K562 (cell line): ENCODE measurements around the gene INPP5D. TPM values are rescaled to one million over a fixed set of nuclear protein-coding genes. Genes with fewer than 3 reads are reported as not detected.
A peak's percentile ranks its signal among the peaks of the same experiment; 100 is the strongest.

Experiments used
- ATAC-seq: fragments of 200-7000 bp; cut with Tn5 transposase; 3 replicates; pipeline ENCODE4 v1.9.1; 2020; ENCODE audit warnings: moderate library complexity
- BruUV-seq: library from RNA; stranded (reverse); fragments of 400-500 nt; replicated peaks from 2 replicates; lab custom pipeline; 2021; lab: Mats Ljungman, UMichigan
- CTCF ChIA-PET: fragments of 300-600 bp; formaldehyde crosslinking; extraction: SDS; loops from one replicate; lab custom pipeline; 2021; ENCODE audit warnings: low intra/inter-chr PET ratio; lab: Yijun Ruan, JAX
- POLR2A ChIA-PET: fragments of 300-600, 350-650 bp; sonication (Branson Sonifier 250); formaldehyde crosslinking; extraction: SDS; loops from one replicate; lab custom pipeline; 2021; ENCODE audit warnings: antibody characterized with exemption, inconsistent platforms; lab: Yijun Ruan, JAX
- DNase-seq, 4 experiments: peaks; one replicate each; pipeline versions ENCODE4 v3.0.0 to v3.0.0-alpha.2; 2011 to 2018; ENCODE audit warnings: low spot score in 3 of 4, mixed read lengths in 3 of 4; ENCODE audit errors: extremely low read depth in 1 of 4
- FAIRE-seq: peaks from 2 replicates; lab custom pipeline; 2011; peaks lifted over from hg19 to GRCh38; lab: Jason Lieb, UNC
- H2AFZ ChIP-seq: 2 replicates; pipeline ENCODE4 v1.6.0; 2011; ENCODE audit warnings: low read depth, low read length, control low read depth, inconsistent platforms
- H3K27ac ChIP-seq: fragments of 200-600 bp; 3 replicates; pipeline ENCODE4 v1.8.0; 2011; ENCODE audit warnings: low read depth, mild to moderate bottlenecking, control low read depth, inconsistent platforms, low read length, moderate library complexity, mixed read lengths; ENCODE audit errors: extremely low read depth
- H3K27me3 ChIP-seq, 2 experiments: fragments of 300-600 bp in 1 of 2; 2 replicates in 1 of 2; 3 replicates in 1 of 2; pipeline versions ENCODE4 v1.6.0 to v1.8.0; 2011; ENCODE audit warnings: inconsistent platforms in 2 of 2, low read length in 2 of 2, mild to moderate bottlenecking in 1 of 2, mixed read lengths in 1 of 2, moderate library complexity in 1 of 2; ENCODE audit not compliant: control insufficient read depth in 2 of 2, insufficient read depth in 2 of 2
- H3K36me3 ChIP-seq: fragments of 300-600 bp; 3 replicates; pipeline ENCODE4 v1.8.0; 2011; ENCODE audit warnings: mild to moderate bottlenecking, low read length, inconsistent platforms; ENCODE audit not compliant: control insufficient read depth, insufficient read depth
- H3K4me1 ChIP-seq, 2 experiments: fragments of 200-600 bp in 1 of 2; replicated peaks in 1 of 2; 2 replicates in 1 of 2; 3 replicates in 1 of 2; pipeline versions ENCODE4 v1.5.1 to v1.8.0; 2011; ENCODE audit warnings: inconsistent platforms in 2 of 2, low read length in 2 of 2, mild to moderate bottlenecking in 1 of 2, mixed read lengths in 1 of 2, moderate library complexity in 1 of 2; ENCODE audit not compliant: control insufficient read depth in 2 of 2, insufficient read depth in 2 of 2
- H3K4me2 ChIP-seq: 2 replicates; pipeline ENCODE4 v1.6.1; 2011; ENCODE audit warnings: low read length, control low read depth, inconsistent platforms, mixed read lengths; ENCODE audit not compliant: insufficient read depth
- H3K4me3 ChIP-seq: fragments of 200-600 bp; sonication (generic), shearing (Covaris generic); 2 replicates; pipeline ENCODE4 v1.5.1; 2016; ENCODE audit warnings: control low read depth, inconsistent platforms
- H3K79me2 ChIP-seq: fragments of 200-600 bp; 3 replicates; pipeline ENCODE4 v1.8.0; 2011; ENCODE audit warnings: low read length, inconsistent platforms; ENCODE audit not compliant: control insufficient read depth, insufficient read depth
- H3K9ac ChIP-seq, 2 experiments: 2 replicates each; pipeline versions ENCODE4 v1.6.0 to v1.6.1; 2011; ENCODE audit warnings: low read depth in 2 of 2, low read length in 2 of 2, control low read depth in 1 of 2, inconsistent platforms in 1 of 2, mild to moderate bottlenecking in 1 of 2, mixed read lengths in 1 of 2; ENCODE audit not compliant: insufficient read depth in 1 of 2
- H3K9me1 ChIP-seq: one replicate; pipeline ENCODE4 v1.6.0; 2011; ENCODE audit warnings: inconsistent platforms, mild to moderate bottlenecking, low read length, moderate library complexity; ENCODE audit not compliant: control insufficient read depth, insufficient read depth
- H3K9me3 ChIP-seq: replicated peaks from 2 replicates; pipeline ENCODE4 v1.5.1; 2011; ENCODE audit warnings: low read depth, low read length, inconsistent platforms; ENCODE audit not compliant: control insufficient read depth, insufficient read depth
- H4K20me1 ChIP-seq: replicated peaks from 2 replicates; pipeline ENCODE4 v1.6.1; 2011; ENCODE audit warnings: low read length, inconsistent platforms, mixed read lengths; ENCODE audit not compliant: control insufficient read depth, insufficient read depth
- ATF1 ChIP-seq, 2 experiments: fragments of 450-650 bp in 1 of 2; IDR thresholded peaks; 2 replicates each; pipeline ENCODE4 v1.6.1; 2016; ENCODE audit warnings: missing compliant biosample characterization in 1 of 2, missing genetic modification characterization in 1 of 2
- CBX3 ChIP-seq, 2 experiments: IDR thresholded peaks; 1 replicate in 1 of 2; 2 replicates in 1 of 2; pipeline ENCODE4 v1.6.1; 2012; ENCODE audit warnings: inconsistent platforms in 2 of 2, low read length in 2 of 2, borderline replicate concordance in 1 of 2, control low read depth in 1 of 2
- FOXA1 ChIP-seq: fragments of 450-650 bp; IDR thresholded peaks from 2 replicates; pipeline ENCODE4 v1.6.1; 2016; ENCODE audit warnings: mild to moderate bottlenecking, borderline replicate concordance
- KLF10 ChIP-seq: fragments of 250-450 bp; sonication (Bioruptor Pico); IDR thresholded peaks from 2 replicates; pipeline ENCODE4 v1.6.1; 2021; ENCODE audit warnings: matching md5 sums
- MAFF ChIP-seq: IDR thresholded peaks from 2 replicates; pipeline ENCODE4 v1.6.1; 2012; ENCODE audit warnings: low read length, improper control_type of control experiment
- SPI1 ChIP-seq: IDR thresholded peaks from 2 replicates; pipeline ENCODE4 v1.6.1; 2011; ENCODE audit warnings: low read depth, low read length, control low read depth, borderline replicate concordance
- TARDBP ChIP-seq: fragments of 450-650 bp; IDR thresholded peaks from 2 replicates; pipeline ENCODE4 v1.6.1; 2016
- ZFP30 ChIP-seq: fragments of 250-450 bp; sonication (Bioruptor Pico); IDR thresholded peaks from 2 replicates; pipeline ENCODE4 v1.8.0; 2022; ENCODE audit warnings: moderate library complexity, mild to moderate bottlenecking, inconsistent platforms, borderline replicate concordance
- ZFX ChIP-seq: sonication (generic); formaldehyde crosslinking; IDR thresholded peaks from 2 replicates; pipeline ENCODE4 v1.8.0; 2022; ENCODE audit warnings: mild to moderate bottlenecking, missing genetic modification reagents, moderate library complexity
- ZNF253 ChIP-seq: fragments of 250-450 bp; sonication (Bioruptor Pico); conservative IDR thresholded peaks from 2 replicates; pipeline ENCODE4 v1.6.1; 2021; ENCODE audit warnings: mild to moderate bottlenecking
- WGBS: fragments of 100-300 bp; shearing (Covaris generic); methylation state at CpG from one replicate; pipeline ENCODE4 v1.1.6; 2016; ENCODE audit warnings: low coverage, mixed read lengths; ENCODE audit not compliant: insufficient coverage; ENCODE audit errors: missing lambda C conversion rate; 5-methylcytosine and 5-hydroxymethylcytosine counted together
- in situ Hi-C: fragments of 300-500 bp; cut with MboI; formaldehyde crosslinking; loops from 4 replicates; pipeline ENCODE4 v1.15.0; 2018; ENCODE audit warnings: inconsistent platforms, mixed read lengths
- intact Hi-C: fragments of 100-400 bp; cut with micrococcal nuclease; formaldehyde crosslinking; loops from 2 replicates; pipeline ENCODE4 v1.14.2; 2022
- polyA plus RNA-seq, 8 experiments: library from polyadenylated mRNA; depleted of rRNA in 4 of 8; stranded (reverse) in 5 of 8; unstranded in 3 of 8; fragments of >200 nt; fragmentation: Nextera tagmentation in 2 of 8; fragmentation: Illumina TruSeq in 1 of 8; extraction: Ambion mirVana in 2 of 8; extraction: Trizol in 1 of 8; gene quantifications; 2 replicates each; pipeline versions ENCODE4 v1.2.1 to v1.2.3, GENCODE V29; 2011 to 2014; ENCODE audit warnings: inconsistent platforms in 1 of 8, missing spikeins in 1 of 8
- total RNA-seq, 7 experiments: library from RNA; depleted of rRNA in 6 of 7; stranded (reverse); fragments of >200 nt in 6 of 7; fragmentation: Illumina TruSeq in 2 of 7; extraction: Trizol in 2 of 7; gene quantifications; 2 replicates each; pipeline versions ENCODE4 v1.2.1 to v1.2.3, GENCODE V29; 2011 to 2021; ENCODE audit warnings: low replicate concordance in 1 of 7

Gene INPP5D
- total and polyA plus RNA-seq, 9 of the 15 experiments (the other 6 are each of a cell fraction or from before 2014, with no cell fraction given), result 0.55 to 6.2 (median 2.2) TPM

DNA sequence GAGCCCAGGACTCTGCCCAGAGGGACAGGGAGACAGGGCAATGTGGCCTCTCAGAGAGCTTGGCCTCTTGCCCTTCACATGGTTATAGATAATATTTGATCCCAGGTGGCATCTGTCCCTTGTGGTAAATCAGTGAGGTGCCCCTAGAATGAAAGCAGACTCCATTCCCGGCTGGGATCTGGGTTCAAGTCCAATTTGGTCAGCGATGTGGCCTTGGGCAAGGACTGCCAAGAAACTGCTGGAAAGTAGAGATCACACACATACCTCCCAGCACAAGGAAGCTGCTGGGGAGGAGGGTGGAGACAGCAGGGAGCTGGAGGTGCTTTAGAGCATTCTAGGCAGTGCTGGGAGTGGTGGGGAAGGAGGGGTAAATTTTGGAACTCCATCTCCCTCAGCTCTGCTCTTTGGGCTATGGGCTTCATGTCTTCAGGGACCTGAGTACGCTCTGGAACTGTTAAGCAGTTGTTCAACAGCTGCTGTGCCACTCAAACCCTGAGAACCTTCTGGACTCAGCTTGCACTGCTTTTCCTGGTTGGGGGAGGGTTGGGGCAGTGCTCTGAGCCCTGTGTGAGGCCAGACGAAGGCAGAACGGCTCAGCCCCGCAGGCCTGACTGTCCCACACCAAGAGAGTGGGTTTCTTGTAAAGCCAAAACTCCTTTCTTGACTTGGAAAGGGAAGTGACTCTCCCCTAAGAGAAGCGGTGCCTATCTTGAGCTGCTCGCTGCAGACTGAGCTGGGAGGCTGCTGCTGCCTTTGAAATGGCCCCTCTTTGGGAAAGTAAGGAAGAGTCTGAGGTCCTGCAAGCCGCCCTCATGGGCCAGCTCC lies 23.0 kb downstream of the INPP5D start:
- no peak for TF ChIP-seq ZFX (CRISPR knock-in tag)
- no peaks in the 10 kb centered on the region for H3K9me3 ChIP-seq
- peaks cover 22 to 23% of the 10 kb centered on the region in 2 experiments; a peak in 4 of 5 replicates for H3K4me1 ChIP-seq
- 49% methylated on average over 9 of the region's 9 CpGs for WGBS
- peak overlapping the region; percentile 71 for H2AFZ ChIP-seq
- no peak overlapping the region for H3K4me2 ChIP-seq
- no peak for FAIRE-seq
- no peak overlapping the region for H3K27ac ChIP-seq
- H3K27me3 ChIP-seq, result no peaks in the 10 kb centered on the region
- no TSS peak for BruUV-seq
- no peaks in the 10 kb centered on the region for H3K79me2 ChIP-seq
- DNase-seq, result no peak
- in situ Hi-C loops, result no loop called here
- peak; percentile 41; the same call in 1 of the 3 replicates for ATAC-seq
- ChIA-PET CTCF (no interaction called here), POLR2A (interaction anchor here (1.0 to 1.3 kb wide), 2 partner anchors 9 to 12 kb away, joined by 4 read pairs; no protein-coding TSS in a partner anchor)
- intact Hi-C loops, result no loop called here
- H4K20me1 ChIP-seq, result no peaks in the 10 kb centered on the region
- H3K4me3 ChIP-seq, result no peak overlapping the region
- H3K36me3 ChIP-seq, result no peaks in the 10 kb centered on the region
- H3K9ac ChIP-seq, result peak overlapping the region in 1 of 2 experiments; percentile 75; a peak in 1 of 4 replicates
- no peaks in the 10 kb centered on the region for H3K9me1 ChIP-seq

DNA sequence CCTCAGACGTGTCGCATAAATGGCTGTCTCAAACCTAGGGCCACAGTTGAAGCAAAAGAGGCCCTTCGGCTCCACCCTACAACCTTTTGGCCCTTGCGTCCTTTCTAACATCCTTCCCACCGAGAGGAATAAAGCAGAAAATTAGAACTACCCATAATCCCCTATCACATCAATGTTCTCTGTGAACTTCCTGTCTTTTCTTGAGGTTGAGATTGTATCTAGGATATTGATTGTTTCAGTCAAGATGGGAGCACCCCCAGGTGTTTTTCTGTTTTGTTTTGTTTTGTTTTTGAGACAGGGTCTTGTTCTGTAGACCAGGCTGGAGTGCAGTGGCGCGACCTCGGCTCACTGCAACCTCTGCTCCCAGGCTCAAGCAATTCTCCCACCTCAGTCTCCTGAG lies 23.6 kb downstream of the INPP5D start:
- Histone ChIP-seq H3K4me1 (peaks cover 26 to 29% of the 10 kb centered on the region in 2 experiments; a peak in 4 of 5 replicates), H3K36me3 (no peaks in the 10 kb centered on the region), H3K9ac (peak overlapping the region in 1 of 2 experiments; percentile 75; a peak in 1 of 4 replicates), H3K27me3 (no peaks in the 10 kb centered on the region), H3K27ac (no peak overlapping the region), H3K79me2 (no peaks in the 10 kb centered on the region), H3K9me3 (no peaks in the 10 kb centered on the region), H3K4me2 (no peak overlapping the region), H4K20me1 (no peaks in the 10 kb centered on the region), H3K9me1 (no peaks in the 10 kb centered on the region), H2AFZ (peak overlapping the region; percentile 71; the same call in 1 of the 2 replicates), H3K4me3 (no peak overlapping the region)
- ChIA-PET POLR2A (interaction anchor here (1.0 kb wide), 1 partner anchor 8 kb away, joined by 4 read pairs; no protein-coding TSS in a partner anchor), CTCF (no interaction called here)
- DNase-seq (no peak), FAIRE-seq (no peak), ATAC-seq (no peak)
- intact Hi-C loops (no loop called here), in situ Hi-C loops (no loop called here)
- BruUV-seq, result no TSS peak
- WGBS, result 84% methylated on average over 8 of the region's 8 CpGs
- no peak for TF ChIP-seq ZNF253 (CRISPR knock-in tag)
- no peak for TF ChIP-seq KLF10
- no peak for TF ChIP-seq TARDBP
- TF ChIP-seq ZFP30 (CRISPR knock-in tag), result no peak
- no peak for TF ChIP-seq CBX3 (IDR thresholded peaks at IDR 0.05; ENCODE audit: borderline replicate concordance in 1 of 2, low read length in 2 of 2)
- no peak for TF ChIP-seq FOXA1
- TF ChIP-seq ATF1 (CRISPR knock-in tag; IDR thresholded peaks at IDR 0.05), result no peak
- no peak for TF ChIP-seq ATF1 (tag; IDR thresholded peaks at IDR 0.05)
- no peak for TF ChIP-seq SPI1
- no peak for TF ChIP-seq MAFF
